AG09319 (cell line): Measurements from ENCODE around the gene UHRF2.
"Not testable (repeated sequence)": the region's sequence is repeated elsewhere in the genome, so short reads cannot be mapped to it uniquely, and the experiment has no call there.

Source experiments
- DNase-seq: peaks from one replicate; pipeline ENCODE4 v3.0.0-alpha.2; 2010; ENCODE audit warnings: low read depth; ENCODE audit errors: extremely low read depth
- CTCF ChIP-seq: IDR thresholded peaks from 2 replicates; pipeline ENCODE4 v1.5.1; 2011; ENCODE audit warnings: low read depth, mild to moderate bottlenecking, inconsistent platforms, low read length, moderate library complexity

The UHRF2 gene

DNA sequence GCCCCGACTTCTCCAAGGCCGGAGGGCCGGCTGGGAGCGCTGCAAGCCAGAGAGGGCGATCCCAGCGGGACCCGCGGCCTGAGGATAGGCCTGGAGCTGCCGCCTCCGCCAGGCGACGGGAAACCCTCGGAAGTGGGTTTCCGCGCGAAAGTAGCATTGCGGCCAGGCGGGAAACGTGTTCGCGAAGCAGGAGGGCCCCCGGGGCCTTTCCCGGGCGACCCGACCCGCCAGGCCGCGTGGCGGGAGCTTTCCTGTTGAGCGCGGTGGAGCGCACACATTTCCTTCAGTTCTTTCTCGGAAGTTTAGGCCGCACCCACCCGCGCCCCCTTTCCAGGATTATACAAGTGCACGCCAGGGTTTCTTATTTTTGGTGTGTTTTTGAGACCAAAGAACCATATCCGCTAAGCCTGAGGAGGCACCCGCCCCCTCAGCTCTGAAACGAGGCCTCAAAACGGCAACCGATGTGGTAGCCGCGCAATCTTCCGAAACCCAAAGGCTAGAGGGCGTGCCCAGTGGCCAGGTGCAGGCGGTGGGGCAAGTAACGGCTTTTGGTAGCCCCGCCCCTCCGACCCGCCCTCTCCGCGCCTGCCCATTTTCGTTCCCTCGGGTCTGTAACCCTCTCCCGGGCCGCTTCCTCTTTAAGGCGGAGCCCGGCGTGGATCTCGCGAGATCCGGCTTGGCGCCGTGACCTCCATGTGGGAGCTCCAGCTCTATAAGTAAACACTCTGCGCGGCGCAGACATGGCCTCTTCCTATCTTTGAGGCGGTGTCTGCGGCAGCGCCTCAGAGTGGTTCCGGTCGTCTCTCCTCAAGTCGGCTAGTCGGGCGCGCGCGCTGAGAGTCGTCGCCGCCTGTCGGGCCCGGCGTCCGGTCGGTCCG lies at the start of gene UHRF2:
TSS of gene UHRF2 (plus strand) at position 713 of the 878 bp plus-strand sequence. CDS start 292 bp downstream, outside the sequence.
- TF ChIP-seq CTCF: no peak
- peak; percentile 95 for DNase-seq

GRCh38 chr9:6367128-6367890 lies 45.7 kb upstream of the UHRF2 start:
- no peak for TF ChIP-seq CTCF
- no peak for DNase-seq

DNA sequence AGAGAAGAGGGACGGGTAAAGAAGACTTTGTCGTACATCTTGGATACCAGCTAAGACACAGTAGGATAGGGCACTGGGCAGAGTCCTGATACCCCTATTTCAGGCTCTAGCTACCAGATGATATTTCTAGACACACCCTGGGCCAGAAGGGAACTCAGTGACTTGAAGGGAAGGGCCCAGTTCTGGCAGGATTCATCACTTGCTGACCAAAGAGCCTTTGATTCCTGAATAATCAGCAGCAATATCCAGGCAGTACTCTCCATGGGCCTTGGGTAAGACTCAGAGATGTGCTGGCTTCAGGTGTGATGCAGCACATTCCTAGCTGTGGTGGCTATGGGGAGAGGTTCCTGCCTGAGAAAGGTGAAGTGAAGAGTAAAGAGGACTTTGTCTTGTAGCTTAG lies 44.2 kb upstream of the UHRF2 start:
- DNase-seq: no peak
- TF ChIP-seq CTCF: no peak

DNA sequence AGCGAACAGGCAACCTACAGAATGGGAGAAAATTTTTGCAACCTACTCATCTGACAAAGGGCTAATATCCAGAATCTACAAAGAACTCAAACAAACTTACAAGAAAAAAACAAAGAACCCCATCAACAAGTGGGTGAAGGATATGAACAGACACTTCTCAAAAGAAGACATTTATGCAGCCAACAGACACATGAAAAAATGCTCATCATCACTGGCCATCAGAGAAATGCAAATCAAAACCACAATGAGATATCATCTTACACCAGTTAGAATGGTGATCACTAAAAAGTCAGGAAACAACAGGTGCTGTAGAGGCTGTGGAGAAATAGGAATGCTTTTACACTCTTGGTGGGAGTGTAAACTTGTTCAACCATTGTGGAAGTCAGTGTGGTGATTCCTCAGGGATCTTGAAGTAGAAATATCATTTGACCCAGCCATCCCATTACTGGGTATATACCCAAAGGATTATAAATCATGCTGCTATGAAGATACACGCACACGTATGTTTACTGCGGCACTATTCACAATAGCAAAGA lies 31.5 kb upstream of the UHRF2 start:
- not testable (repeated sequence) for DNase-seq

DNA sequence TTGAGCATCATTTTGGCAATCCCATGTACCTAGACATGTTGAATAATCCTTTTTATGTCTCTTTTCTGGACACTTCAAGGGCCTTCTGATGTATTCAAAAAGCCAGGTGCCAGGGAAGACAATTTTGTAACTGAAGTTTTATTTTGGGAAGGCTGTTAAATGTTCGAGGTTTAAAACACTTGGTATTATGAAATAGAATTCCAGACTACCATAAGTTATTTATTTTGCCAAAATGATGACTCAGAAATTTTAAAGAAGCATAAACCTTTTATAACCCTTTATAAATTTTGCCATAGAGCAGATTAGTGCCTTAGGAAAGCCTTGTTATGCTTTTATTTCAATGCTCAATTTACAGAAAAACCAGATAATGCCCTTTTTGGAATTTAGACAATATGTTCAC lies 30.3 kb upstream of the UHRF2 start:
- no peak for DNase-seq
- TF ChIP-seq CTCF: no peak

DNA sequence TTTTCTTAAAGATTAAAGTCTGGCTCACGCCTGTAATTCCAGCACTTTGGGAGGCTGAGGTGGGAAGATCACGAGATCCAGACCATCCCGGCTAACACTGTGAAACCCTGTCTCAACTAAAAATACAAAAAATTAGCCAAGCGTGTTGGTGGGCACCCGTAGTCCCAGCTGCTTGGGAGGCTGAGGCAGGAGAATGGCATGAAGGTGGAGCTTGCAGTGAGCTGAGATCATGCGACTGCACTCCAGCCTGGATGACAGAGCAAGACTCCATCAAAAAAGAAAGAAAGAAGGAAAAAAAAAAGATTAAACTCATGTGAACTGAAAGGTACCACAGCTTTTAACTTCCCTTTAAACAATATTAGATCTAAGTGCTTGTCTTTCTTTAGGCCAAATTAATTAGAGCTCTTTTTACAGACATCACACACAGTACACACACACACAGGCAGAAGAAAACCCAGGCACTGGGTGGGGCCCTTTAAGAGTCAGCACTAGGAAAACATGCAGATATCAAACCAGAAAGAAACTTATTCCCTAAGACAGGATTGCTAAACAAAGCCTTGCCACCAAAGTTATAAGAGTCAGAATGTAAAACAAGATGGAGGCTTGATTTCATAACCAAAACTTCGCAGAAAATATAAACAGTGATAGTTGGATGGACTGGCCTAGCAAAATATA lies 29.3 kb upstream of the UHRF2 start:
- no peak for TF ChIP-seq CTCF
- DNase-seq: peak; percentile 35

- TF ChIP-seq CTCF: no peak
Observed at GRCh38 chr9:6384732-6385131, 28.3 kb upstream of the UHRF2 start.

More at GRCh38 chr9:6384732-6385131, 28.3 kb upstream of the UHRF2 start:
- DNase-seq: no peak
